Esophagus muscularis mucosa (tissue), 3 donors: ENCODE data around the gene ANXA5.

Experiments used
- POLR2A ChIP-seq: fragments of 450-650 bp; IDR thresholded peaks from one replicate; pipeline ENCODE4 v1.6.1; 2017; ENCODE audit warnings: antibody characterized with exemption, moderate library complexity, mild to moderate bottlenecking, low read depth
- POLR2AphosphoS5 ChIP-seq, 2 donors: sonication (generic); formaldehyde crosslinking; IDR thresholded peaks; one replicate each; pipeline ENCODE4 v1.6.1; 2017; ENCODE audit warnings: antibody characterized with exemption in 2 of 2
- TF ChIP-seq, protein P1 (sequence below), 3 experiments: fragments of 200-600 bp in 2 of 3; fragments of 450-650 bp in 1 of 3; sonication (generic) in 2 of 3; IDR thresholded peaks; one replicate each; pipeline ENCODE4 v1.5.1; 2017 to 2019; ENCODE audit warnings: antibody characterized with exemption in 3 of 3, mild to moderate bottlenecking in 2 of 3, moderate library complexity in 1 of 3

GRCh38 chr4:121653986-121654385, 42.8 kb downstream of the ANXA5 start:
- TF ChIP-seq, protein P1, sequence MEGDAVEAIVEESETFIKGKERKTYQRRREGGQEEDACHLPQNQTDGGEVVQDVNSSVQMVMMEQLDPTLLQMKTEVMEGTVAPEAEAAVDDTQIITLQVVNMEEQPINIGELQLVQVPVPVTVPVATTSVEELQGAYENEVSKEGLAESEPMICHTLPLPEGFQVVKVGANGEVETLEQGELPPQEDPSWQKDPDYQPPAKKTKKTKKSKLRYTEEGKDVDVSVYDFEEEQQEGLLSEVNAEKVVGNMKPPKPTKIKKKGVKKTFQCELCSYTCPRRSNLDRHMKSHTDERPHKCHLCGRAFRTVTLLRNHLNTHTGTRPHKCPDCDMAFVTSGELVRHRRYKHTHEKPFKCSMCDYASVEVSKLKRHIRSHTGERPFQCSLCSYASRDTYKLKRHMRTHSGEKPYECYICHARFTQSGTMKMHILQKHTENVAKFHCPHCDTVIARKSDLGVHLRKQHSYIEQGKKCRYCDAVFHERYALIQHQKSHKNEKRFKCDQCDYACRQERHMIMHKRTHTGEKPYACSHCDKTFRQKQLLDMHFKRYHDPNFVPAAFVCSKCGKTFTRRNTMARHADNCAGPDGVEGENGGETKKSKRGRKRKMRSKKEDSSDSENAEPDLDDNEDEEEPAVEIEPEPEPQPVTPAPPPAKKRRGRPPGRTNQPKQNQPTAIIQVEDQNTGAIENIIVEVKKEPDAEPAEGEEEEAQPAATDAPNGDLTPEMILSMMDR (IDR thresholded peaks at IDR 0.05), result no peak
- TF ChIP-seq POLR2A (no peak), POLR2AphosphoS5 (IDR thresholded peaks at IDR 0.05) (no peak)
